Stimulated activated CD4-positive, alpha-beta T cell treated with anti-CD3 and anti-CD28 coated beads, TNF-alpha, amount 100 ng/mL, for 24 hours (primary cell): ENCODE data around the gene EBNA1BP2.
"Not testable (repeated sequence)": the region's sequence is repeated elsewhere in the genome, so short reads cannot be mapped to it uniquely, and the experiment has no call there.

Experiments used
- DNase-seq, 3 experiments: peaks; one replicate each; pipeline ENCODE4 v3.0.0-alpha.2; 2020; ENCODE audit warnings: low read depth in 3 of 3

The EBNA1BP2 gene

GRCh38 chr1:43171876-43172526 lies at the start of gene EBNA1BP2, which contains the start of gene CFAP57:
Gene EBNA1BP2 (minus strand): TSS chr1:43172290. CDS start chr1:43172118, 172 bp downstream.
Gene CFAP57 (plus strand): TSS chr1:43172330. CDS start chr1:43172754, 424 bp downstream.
- peak; percentile 85 to 90 (median 89) for DNase-seq

GRCh38 chr1:43221797-43222196 lies 49.7 kb upstream of the EBNA1BP2 start:
- DNase-seq: no peak

- DNase-seq: no peak
Measured at GRCh38 chr1:43220905-43221778, 49.1 kb upstream of the EBNA1BP2 start.

- DNase-seq: no peak
Measured at GRCh38 chr1:43217747-43218146, 45.7 kb upstream of the EBNA1BP2 start.

- DNase-seq: no peak
Measured at GRCh38 chr1:43214501-43215444, 42.7 kb upstream of the EBNA1BP2 start.

GRCh38 chr1:43208277-43208676 lies 36.2 kb upstream of the EBNA1BP2 start:
- not testable (repeated sequence) for DNase-seq

GRCh38 chr1:43207229-43207853 lies 35.3 kb upstream of the EBNA1BP2 start:
- DNase-seq: no peak

- DNase-seq: no peak
Measured at GRCh38 chr1:43206600-43207228, 34.6 kb upstream of the EBNA1BP2 start.

GRCh38 chr1:43205671-43206070 lies 33.6 kb upstream of the EBNA1BP2 start:
- DNase-seq: no peak

- DNase-seq: no peak
Measured at GRCh38 chr1:43204394-43204793, 32.3 kb upstream of the EBNA1BP2 start.

GRCh38 chr1:43203859-43204258 lies 31.8 kb upstream of the EBNA1BP2 start:
- DNase-seq: no peak

- DNase-seq: no peak
Measured at GRCh38 chr1:43199093-43199726, 27.1 kb upstream of the EBNA1BP2 start.

GRCh38 chr1:43197343-43198127 lies 25.4 kb upstream of the EBNA1BP2 start:
- no peak for DNase-seq

- DNase-seq: no peak
Measured at GRCh38 chr1:43194509-43194908, 22.4 kb upstream of the EBNA1BP2 start.

GRCh38 chr1:43188106-43188505 lies 16.0 kb upstream of the EBNA1BP2 start:
- DNase-seq: no peak

GRCh38 chr1:43184995-43185394 lies 12.9 kb upstream of the EBNA1BP2 start:
- no peak for DNase-seq

- no peak for DNase-seq
Measured at GRCh38 chr1:43184388-43184787, 12.3 kb upstream of the EBNA1BP2 start.

- DNase-seq: no peak
Measured at GRCh38 chr1:43177691-43178090, 5.6 kb upstream of the EBNA1BP2 start.

- no peak for DNase-seq
Measured at GRCh38 chr1:43174873-43175272, 2.8 kb upstream of the EBNA1BP2 start.
